Fibroblast of skin of back (primary cell): ENCODE measurements around the gene MEIOB.
"Not testable (repeated sequence)": the region's sequence is repeated elsewhere in the genome, so short reads cannot be mapped to it uniquely, and the experiment has no call there.

Experiments used
- DNase-seq: peaks from one replicate; pipeline ENCODE4 v3.0.0-alpha.2; 2013

The MEIOB gene

GRCh38 chr16:1907226-1907860 lies 35.4 kb upstream of the MEIOB start:
- no peak for DNase-seq

- peak; percentile 33 for DNase-seq
Observed at GRCh38 chr16:1906846-1907165, 34.8 kb upstream of the MEIOB start.

- no peak for DNase-seq
Observed at GRCh38 chr16:1906055-1906845, 34.3 kb upstream of the MEIOB start.

GRCh38 chr16:1903845-1904840 lies 32.2 kb upstream of the MEIOB start:
- DNase-seq = no peak

GRCh38 chr16:1903220-1903574 lies 31.2 kb upstream of the MEIOB start:
- no peak for DNase-seq

DNA sequence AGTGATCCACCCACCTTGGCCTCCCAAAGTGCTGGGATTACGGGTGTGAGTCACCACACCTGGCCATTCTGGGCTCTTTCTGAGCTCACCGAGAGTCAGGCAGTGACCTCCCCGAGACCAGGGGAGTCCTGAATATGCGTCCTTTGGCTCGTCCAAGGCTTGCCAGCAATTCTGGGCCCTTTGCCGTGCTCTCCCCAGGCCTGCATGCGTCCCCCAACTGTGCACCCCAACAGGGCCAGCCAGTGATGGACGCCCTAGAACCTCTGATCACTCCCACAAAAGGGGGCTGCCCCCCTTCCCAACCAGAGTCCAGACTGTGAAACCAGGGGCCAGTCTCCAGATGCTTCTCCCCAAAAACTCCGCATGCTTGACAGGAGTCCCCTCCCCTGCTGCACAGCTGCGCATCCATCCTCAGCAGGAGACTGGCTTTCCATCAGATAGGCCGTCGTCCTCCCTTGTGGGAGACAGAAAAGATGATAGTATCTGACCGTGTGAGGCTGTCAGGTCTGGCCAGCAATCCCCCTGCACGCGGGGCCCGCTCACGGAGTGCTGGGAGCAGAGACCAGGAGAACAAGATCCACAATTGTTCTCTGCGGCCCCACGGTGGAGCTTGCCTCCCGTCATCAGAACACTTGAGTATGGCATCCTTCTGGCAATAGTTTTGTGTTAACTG lies 30.7 kb upstream of the MEIOB start:
- no peak for DNase-seq

DNA sequence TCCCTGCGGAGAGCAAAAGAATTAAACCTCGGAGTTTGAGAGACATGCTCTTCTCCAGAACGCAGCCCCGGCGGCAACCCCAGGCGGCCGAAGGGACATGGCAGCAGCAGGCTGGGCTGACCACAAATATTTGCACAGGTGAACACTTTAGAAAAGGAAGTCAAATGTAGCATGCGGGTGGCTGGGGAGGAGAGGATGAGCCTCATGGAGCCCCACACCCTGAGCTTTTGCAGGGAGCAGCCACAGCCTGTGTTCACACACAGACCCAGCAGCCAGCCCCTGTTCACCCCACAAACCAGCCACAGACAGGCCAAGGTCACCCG lies 28.4 kb upstream of the MEIOB start:
- DNase-seq = no peak

DNA sequence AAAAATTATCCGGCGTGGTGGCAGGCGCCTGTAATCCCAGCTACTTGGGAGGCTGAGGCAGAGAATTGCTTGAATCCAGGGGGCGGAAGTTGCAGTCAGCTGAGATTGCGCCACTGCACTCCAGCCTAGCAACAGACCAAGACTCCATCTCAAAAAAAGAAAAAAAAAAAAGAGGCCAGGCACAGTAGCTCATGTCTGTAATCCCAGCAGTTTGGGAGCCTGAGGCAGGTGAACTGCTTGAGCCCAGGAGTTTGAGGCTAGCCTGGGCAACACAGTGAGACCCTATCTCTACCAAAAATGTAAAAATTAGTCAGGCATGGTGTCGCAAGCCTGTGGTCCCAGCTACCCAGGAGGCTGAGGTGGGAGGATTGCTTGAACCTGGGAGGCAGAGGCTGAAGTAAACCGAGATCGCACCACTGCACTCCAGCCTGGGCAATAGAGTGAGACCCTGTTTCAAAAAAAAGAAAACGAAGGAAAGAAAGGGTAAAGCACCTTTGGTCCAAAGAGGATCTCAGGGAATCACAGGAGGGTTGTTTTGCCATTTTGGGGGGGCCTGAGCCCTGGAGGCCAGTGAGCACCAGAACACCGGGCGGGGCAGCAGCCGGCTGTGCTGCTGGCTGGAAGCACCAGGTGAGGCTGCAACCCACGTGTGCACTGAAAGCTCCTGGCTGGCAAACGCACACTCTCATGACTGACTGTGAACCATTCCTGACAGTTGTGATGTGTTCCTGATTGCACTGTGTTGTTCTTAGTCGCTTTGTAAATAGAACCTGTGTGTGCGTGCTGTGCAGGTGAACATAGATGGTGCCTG lies 27.9 kb upstream of the MEIOB start:
- DNase-seq = no peak

DNA sequence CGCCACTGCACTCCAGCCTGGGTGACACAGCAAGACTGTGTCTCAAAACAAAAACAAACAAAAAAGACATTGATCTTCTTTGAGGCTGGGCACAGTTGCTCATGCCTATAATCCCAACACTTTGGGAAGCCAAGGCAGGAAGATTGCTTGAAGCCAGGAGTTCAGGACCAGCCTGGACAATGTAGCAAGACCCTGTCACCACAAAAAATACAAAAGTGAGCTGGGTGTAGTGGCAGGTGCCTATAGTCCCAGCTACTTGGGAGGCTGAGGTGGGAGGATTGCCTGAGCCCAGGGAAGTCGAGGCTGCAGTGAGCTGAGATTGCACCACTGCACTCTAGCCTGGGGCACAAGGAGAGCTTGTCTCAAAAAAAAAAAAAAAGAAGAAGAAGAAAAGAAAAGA lies 25.7 kb upstream of the MEIOB start:
- DNase-seq = not testable (repeated sequence)

- DNase-seq = no peak
Observed at GRCh38 chr16:1895949-1896675, 24.1 kb upstream of the MEIOB start.

GRCh38 chr16:1895068-1895467 lies 23.1 kb upstream of the MEIOB start:
- DNase-seq = no peak

DNA sequence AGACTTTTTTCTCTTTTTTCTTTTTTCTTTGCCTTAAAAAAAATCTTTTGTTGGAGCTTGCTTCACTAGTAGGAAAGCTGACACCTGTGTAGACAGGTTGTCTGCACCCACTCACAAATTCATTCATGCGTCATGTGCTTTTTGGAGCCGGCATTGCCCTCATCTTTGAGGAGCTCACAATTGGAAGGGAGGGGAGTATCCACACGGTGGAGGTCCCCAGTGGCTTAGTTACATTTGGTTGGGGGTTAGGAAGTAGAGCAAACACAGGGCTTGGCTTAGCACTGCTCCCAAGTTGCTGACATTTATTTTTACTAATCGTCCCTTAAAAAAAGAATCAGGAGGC lies 18.7 kb upstream of the MEIOB start:
- no peak for DNase-seq

DNA sequence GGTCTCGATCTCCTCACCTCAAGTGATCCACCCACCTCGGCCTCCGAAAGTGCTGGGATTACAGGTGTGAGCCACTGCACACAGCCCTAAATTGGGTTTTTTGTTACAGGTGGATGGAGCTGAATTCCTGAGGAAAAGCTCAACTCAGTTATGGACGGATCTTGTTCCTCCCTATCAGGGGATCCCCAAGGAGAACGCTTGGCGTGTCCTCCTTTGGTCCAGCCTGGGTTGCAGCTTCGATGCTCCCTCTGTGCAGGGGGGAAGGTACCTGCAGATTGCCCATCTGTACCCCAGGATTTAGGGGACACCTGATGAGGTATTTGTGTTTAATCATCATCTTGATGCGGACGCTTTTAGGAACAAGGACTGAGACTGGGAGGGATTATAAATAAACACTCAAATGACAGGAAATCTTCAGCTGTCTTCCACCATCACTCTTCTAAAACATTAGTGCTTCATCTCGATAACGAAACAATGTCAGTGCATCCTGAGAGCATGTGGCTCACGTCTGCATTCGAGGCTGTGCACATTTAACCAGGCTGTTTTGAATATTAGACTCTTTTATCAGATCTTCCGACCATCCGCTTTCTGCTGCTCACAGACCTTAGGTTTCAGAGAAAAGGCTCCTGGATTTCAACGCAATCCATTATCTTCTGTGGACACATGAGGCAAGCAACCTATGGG lies 18.2 kb upstream of the MEIOB start:
- DNase-seq = no peak

GRCh38 chr16:1887711-1888354 lies 15.9 kb upstream of the MEIOB start:
- DNase-seq = no peak

GRCh38 chr16:1884889-1885288 lies 12.9 kb upstream of the MEIOB start:
- DNase-seq = no peak

- peak; percentile 15 for DNase-seq
Observed at GRCh38 chr16:1884155-1884760, 12.3 kb upstream of the MEIOB start.

DNA sequence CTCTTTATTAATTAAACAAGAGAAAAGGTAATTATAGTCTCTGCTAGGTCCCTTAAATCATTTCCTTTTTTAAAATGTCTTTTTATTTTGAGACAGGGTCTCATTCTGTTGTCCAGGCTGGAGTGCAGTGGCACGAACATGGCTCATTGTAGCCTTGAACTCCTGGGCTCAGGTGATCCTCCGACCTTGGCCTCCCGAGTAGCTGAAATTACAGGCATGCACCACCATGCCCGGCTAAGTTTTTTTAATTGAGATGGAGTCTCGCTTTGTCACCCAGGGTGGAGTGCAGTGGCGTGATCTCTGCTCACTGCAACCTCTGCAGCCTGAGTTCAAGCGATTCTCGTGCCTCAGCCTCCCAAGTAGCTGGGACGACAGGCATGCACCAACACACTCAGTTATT lies 9.2 kb upstream of the MEIOB start:
- not testable (repeated sequence) for DNase-seq

GRCh38 chr16:1879477-1879876 lies 7.5 kb upstream of the MEIOB start:
- no peak for DNase-seq

- no peak for DNase-seq
Observed at GRCh38 chr16:1878256-1878655, 6.3 kb upstream of the MEIOB start.

- DNase-seq = no peak
Observed at GRCh38 chr16:1877804-1878203, 5.8 kb upstream of the MEIOB start.
